HL-60/S4 treated with phorbol 12-myristate 13-acetate at 8.2 ng/mL for 4 days and 3 days (cell line): Measurements from ENCODE around the gene XPO1.

ENCODE experiments used
- in situ Hi-C: fragments of 300-500 bp; cut with MboI; formaldehyde crosslinking; loops from 2 replicates; pipeline ENCODE4 v1.15.0; 2022; ENCODE audit warnings: low sequenced_read_pairs

Gene XPO1

GRCh38 chr2:61437170-61437569 lies 101.0 kb downstream of the XPO1 start:
- in situ Hi-C loops = no loop called here

GRCh38 chr2:61436092-61436491 lies 102.1 kb downstream of the XPO1 start:
- in situ Hi-C loops = no loop called here

- in situ Hi-C loops = no loop called here
Measured at GRCh38 chr2:61435291-61435690, 102.9 kb downstream of the XPO1 start.

DNA sequence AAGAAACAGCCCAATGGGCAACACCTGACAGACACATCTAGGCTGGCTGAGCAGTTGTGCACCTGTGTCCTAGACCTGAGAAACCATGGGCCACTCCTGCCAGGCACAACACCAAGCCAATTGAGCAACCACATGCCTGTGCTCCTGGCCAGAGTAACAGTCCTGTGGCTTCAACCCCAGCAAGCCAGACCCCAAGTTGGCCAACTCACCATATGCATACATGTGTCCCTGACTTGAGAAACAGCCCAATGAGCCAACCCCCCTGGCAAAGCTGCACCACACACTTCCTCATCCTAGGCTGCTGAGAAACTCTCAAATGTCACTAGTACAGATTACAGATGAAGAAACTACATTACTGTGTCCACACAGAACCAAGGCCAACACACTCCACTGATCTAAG lies 103.8 kb downstream of the XPO1 start:
- in situ Hi-C loops = no loop called here

DNA sequence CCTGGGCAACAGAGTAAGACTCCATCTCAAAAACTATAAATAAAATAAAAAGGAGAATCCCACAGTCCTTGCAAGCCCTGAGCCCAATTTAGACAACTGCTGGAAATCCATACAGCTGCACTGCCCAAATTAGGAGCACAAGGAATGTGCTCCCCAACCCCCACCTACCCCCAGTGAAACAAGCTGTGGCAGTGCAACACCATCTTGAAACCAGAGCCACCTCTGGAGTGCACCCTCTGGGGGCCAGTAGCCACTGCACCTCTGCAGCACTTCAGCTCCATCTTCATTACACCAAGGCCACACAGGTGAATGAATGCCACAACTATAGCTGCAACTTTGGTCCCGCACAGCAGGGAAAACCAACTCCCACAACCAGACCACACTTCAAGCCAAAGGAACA lies 104.5 kb downstream of the XPO1 start:
- in situ Hi-C loops = no loop called here

DNA sequence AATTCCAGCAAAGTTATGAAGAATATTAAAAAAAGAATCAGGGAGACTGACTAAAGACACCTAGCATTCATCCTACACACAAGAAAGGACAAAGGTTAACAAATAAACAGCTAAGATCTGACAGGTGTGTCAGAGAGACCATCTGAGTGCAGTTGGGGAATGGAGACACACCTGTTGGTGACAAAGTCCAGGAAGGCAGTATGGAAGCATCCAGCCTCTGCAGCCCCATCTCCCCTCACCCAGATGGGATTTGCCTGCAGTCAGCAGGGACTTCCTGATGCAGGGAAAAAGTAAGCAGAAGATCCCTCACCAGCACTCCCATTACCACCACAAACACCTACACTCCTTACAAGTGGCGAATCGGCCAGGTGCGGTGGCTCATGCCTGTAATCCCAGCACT lies 105.2 kb downstream of the XPO1 start:
- in situ Hi-C loops = no loop called here

DNA sequence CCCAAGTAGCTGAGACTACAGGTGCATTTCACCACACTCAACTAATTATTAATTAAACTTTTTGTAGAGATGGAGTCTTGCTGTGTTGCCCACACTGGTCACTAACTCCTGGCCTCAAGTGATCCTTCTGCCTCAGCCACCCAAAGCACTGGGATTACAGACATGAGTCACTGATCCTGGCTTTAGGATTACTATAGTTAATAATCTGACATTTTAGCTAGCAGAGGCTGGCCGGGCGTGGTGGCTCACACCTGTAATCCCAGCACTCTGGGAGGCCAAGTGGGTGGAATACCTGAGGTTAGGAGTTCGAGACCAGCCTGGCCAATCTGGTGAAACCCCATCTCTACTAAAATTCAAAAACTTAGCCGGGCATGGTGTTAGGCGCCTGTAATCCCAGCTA lies 106.8 kb downstream of the XPO1 start:
- in situ Hi-C loops = no loop called here
